Activated T-cell treated with anti-CD3 and anti-CD28 coated beads, Interleukin-2, amount 50 U/mL, for 24 hours (primary cell): ENCODE results near the gene RNF31.

Experiments
- DNase-seq: peaks from one replicate; pipeline ENCODE4 v3.0.0-alpha.2; 2020
- H3K27ac Mint-ChIP-seq: 2 replicates; pipeline ENCODE4 v1.8.0; 2020; ENCODE audit warnings: mild to moderate bottlenecking, mixed read lengths
- H3K27me3 Mint-ChIP-seq: 2 replicates; pipeline ENCODE4 v1.8.0; 2020; ENCODE audit warnings: mixed read lengths
- H3K36me3 Mint-ChIP-seq: 2 replicates; pipeline ENCODE4 v1.8.0; 2020; ENCODE audit warnings: low read depth, mixed read lengths
- H3K4me1 Mint-ChIP-seq: 2 replicates; pipeline ENCODE4 v1.8.0; 2020; ENCODE audit warnings: low read depth, mixed read lengths
- H3K4me3 Mint-ChIP-seq: 2 replicates; pipeline ENCODE4 v1.8.0; 2020; ENCODE audit warnings: mild to moderate bottlenecking, moderate library complexity, mixed read lengths
- H3K9me3 Mint-ChIP-seq: 2 replicates; pipeline ENCODE4 v1.8.0; 2020; ENCODE audit warnings: mixed read lengths

RNF31 gene

GRCh38 chr14:24113379-24113800, 33.9 kb upstream of the RNF31 start:
- no peaks in the 10 kb centered on the region for H3K27me3 Mint-ChIP-seq
- H3K27ac Mint-ChIP-seq, result peak overlapping the region; percentile 99
- H3K36me3 Mint-ChIP-seq, result peaks cover 44% of the 10 kb centered on the region
- no peaks in the 10 kb centered on the region for H3K9me3 Mint-ChIP-seq
- peaks cover 39% of the 10 kb centered on the region for H3K4me1 Mint-ChIP-seq
- no peak for DNase-seq
- peak overlapping the region; percentile 90 for H3K4me3 Mint-ChIP-seq

GRCh38 chr14:24113801-24114531, 33.3 kb upstream of the RNF31 start:
- Mint-ChIP-seq H3K9me3 (no peaks in the 10 kb centered on the region), H3K27me3 (no peaks in the 10 kb centered on the region)

GRCh38 chr14:24114532-24115421, 32.5 kb upstream of the RNF31 start, which contains the start of the genes DCAF11 and NRL:
TSS of gene DCAF11 (plus strand) at chr14:24114777. CDS start at chr14:24115595, 818 bp downstream.
TSS of gene NRL (minus strand) at chr14:24114949. CDS start at chr14:24082848, 32,101 bp downstream.
- no peaks in the 10 kb centered on the region for H3K27me3 Mint-ChIP-seq
- peaks cover 58% of the 10 kb centered on the region for H3K36me3 Mint-ChIP-seq
- H3K4me3 Mint-ChIP-seq, result peak within 1 kb of the TSS; percentile 90
- H3K4me1 Mint-ChIP-seq, result peaks cover 27% of the 10 kb centered on the region
- peak within 1 kb of the TSS; percentile 99 for H3K27ac Mint-ChIP-seq
- H3K9me3 Mint-ChIP-seq, result no peaks in the 10 kb centered on the region
- DNase-seq, result peak; percentile 98

More at GRCh38 chr14:24113801-24114531, 33.3 kb upstream of the RNF31 start:
- peaks cover 50% of the 10 kb centered on the region for H3K36me3 Mint-ChIP-seq
- DNase-seq, result peak; percentile 85
- peak overlapping the region; percentile 90 for H3K4me3 Mint-ChIP-seq
- H3K4me1 Mint-ChIP-seq, result peaks cover 33% of the 10 kb centered on the region
- H3K27ac Mint-ChIP-seq, result peak overlapping the region; percentile 99

GRCh38 chr14:24115422-24116127, 31.7 kb upstream of the RNF31 start:
- H3K27ac Mint-ChIP-seq, result peak overlapping the region; percentile 99
- DNase-seq, result no peak
- H3K36me3 Mint-ChIP-seq, result peaks cover 62% of the 10 kb centered on the region
- no peaks in the 10 kb centered on the region for H3K9me3 Mint-ChIP-seq
- peak overlapping the region; percentile 90 for H3K4me3 Mint-ChIP-seq
- H3K27me3 Mint-ChIP-seq, result no peaks in the 10 kb centered on the region
- H3K4me1 Mint-ChIP-seq, result peaks cover 25% of the 10 kb centered on the region

GRCh38 chr14:24116128-24116814, 31.0 kb upstream of the RNF31 start:
- Mint-ChIP-seq H3K4me1 (peaks cover 24% of the 10 kb centered on the region), H3K4me3 (peak overlapping the region; percentile 90), H3K36me3 (peaks cover 69% of the 10 kb centered on the region), H3K27ac (peak overlapping the region; percentile 99), H3K9me3 (no peaks in the 10 kb centered on the region), H3K27me3 (no peaks in the 10 kb centered on the region)
- DNase-seq, result no peak

- Mint-ChIP-seq H3K36me3 (peaks cover 78% of the 10 kb centered on the region), H3K4me1 (peaks cover 24% of the 10 kb centered on the region), H3K27ac (no peak overlapping the region), H3K9me3 (no peaks in the 10 kb centered on the region), H3K4me3 (no peak overlapping the region), H3K27me3 (no peaks in the 10 kb centered on the region)
- DNase-seq, result no peak
These were observed 30.1 kb upstream of the RNF31 start for GRCh38 chr14:24117179-24117578.

- DNase-seq, result no peak
- Mint-ChIP-seq H3K4me3 (no peak overlapping the region), H3K27ac (no peak overlapping the region), H3K9me3 (no peaks in the 10 kb centered on the region), H3K27me3 (no peaks in the 10 kb centered on the region), H3K36me3 (peaks cover 89% of the 10 kb centered on the region), H3K4me1 (peaks cover 24% of the 10 kb centered on the region)
These were observed 27.6 kb upstream of the RNF31 start for GRCh38 chr14:24119691-24120090.

- Mint-ChIP-seq H3K9me3 (no peaks in the 10 kb centered on the region), H3K36me3 (peaks cover 80% of the 10 kb centered on the region), H3K4me3 (no peak overlapping the region), H3K27me3 (no peaks in the 10 kb centered on the region), H3K27ac (no peak overlapping the region), H3K4me1 (peaks cover 10% of the 10 kb centered on the region)
- DNase-seq, result no peak
These were observed 26.1 kb upstream of the RNF31 start for GRCh38 chr14:24121210-24121609.

- peaks cover 69% of the 10 kb centered on the region for H3K36me3 Mint-ChIP-seq
- no peak overlapping the region for H3K4me3 Mint-ChIP-seq
- no peaks in the 10 kb centered on the region for H3K27me3 Mint-ChIP-seq
- H3K9me3 Mint-ChIP-seq, result no peaks in the 10 kb centered on the region
- no peaks in the 10 kb centered on the region for H3K4me1 Mint-ChIP-seq
- H3K27ac Mint-ChIP-seq, result peak overlapping the region; percentile 37
- DNase-seq, result no peak
These were observed 24.9 kb upstream of the RNF31 start for GRCh38 chr14:24122416-24122815.

- no peak overlapping the region for H3K4me3 Mint-ChIP-seq
- no peak for DNase-seq
- H3K27ac Mint-ChIP-seq, result no peak overlapping the region
- no peaks in the 10 kb centered on the region for H3K27me3 Mint-ChIP-seq
- no peaks in the 10 kb centered on the region for H3K9me3 Mint-ChIP-seq
- H3K4me1 Mint-ChIP-seq, result peaks cover 1% of the 10 kb centered on the region
- peaks cover 65% of the 10 kb centered on the region for H3K36me3 Mint-ChIP-seq
These were observed 24.4 kb upstream of the RNF31 start for GRCh38 chr14:24122898-24123297.

GRCh38 chr14:24123424-24124417, 23.6 kb upstream of the RNF31 start:
- peaks cover 56% of the 10 kb centered on the region for H3K36me3 Mint-ChIP-seq
- H3K4me3 Mint-ChIP-seq, result no peak overlapping the region
- no peaks in the 10 kb centered on the region for H3K27me3 Mint-ChIP-seq
- DNase-seq, result no peak
- peaks cover 3% of the 10 kb centered on the region for H3K4me1 Mint-ChIP-seq
- no peaks in the 10 kb centered on the region for H3K9me3 Mint-ChIP-seq
- peak overlapping the region; percentile 74 for H3K27ac Mint-ChIP-seq

- Mint-ChIP-seq H3K4me3 (no peak overlapping the region), H3K27ac (no peak overlapping the region), H3K4me1 (peaks cover 6% of the 10 kb centered on the region), H3K9me3 (no peaks in the 10 kb centered on the region), H3K27me3 (no peaks in the 10 kb centered on the region), H3K36me3 (peaks cover 28% of the 10 kb centered on the region)
- DNase-seq, result no peak
These were observed 20.4 kb upstream of the RNF31 start for GRCh38 chr14:24126939-24127338.

GRCh38 chr14:24127673-24128072, 19.6 kb upstream of the RNF31 start:
- Mint-ChIP-seq H3K27me3 (no peaks in the 10 kb centered on the region), H3K4me3 (no peak overlapping the region), H3K9me3 (no peaks in the 10 kb centered on the region), H3K27ac (no peak overlapping the region), H3K4me1 (peaks cover 13% of the 10 kb centered on the region), H3K36me3 (peaks cover 21% of the 10 kb centered on the region)
- no peak for DNase-seq
